HCT116 (cell line): ENCODE results near the gene TMEM11.

Experiments
- CBX3 ChIP-seq: IDR thresholded peaks from 2 replicates; pipeline ENCODE4 v1.6.1; 2012; ENCODE audit warnings: low read depth
- CEBPB ChIP-seq: IDR thresholded peaks from 2 replicates; pipeline ENCODE4 v1.6.1; 2012; ENCODE audit warnings: low read depth
- CTCF ChIP-seq, 3 experiments: fragments of 200-600 bp in 1 of 3; sonication (generic) in 1 of 3; IDR thresholded peaks in 2 of 3; conservative IDR thresholded peaks in 1 of 3; 2 replicates each; pipeline ENCODE4 v1.5.1; 2012 to 2017; ENCODE audit warnings: low read depth in 2 of 3, low read length in 2 of 3, antibody characterized with exemption in 1 of 3, borderline replicate concordance in 1 of 3, control low read depth in 1 of 3, mild to moderate bottlenecking in 1 of 3, mixed read lengths in 1 of 3, mixed run types in 1 of 3, moderate library complexity in 1 of 3; ENCODE audit not compliant: insufficient read depth in 1 of 3
- EZH2 ChIP-seq: fragments of 200-600 bp; sonication (generic); IDR thresholded peaks from 2 replicates; pipeline ENCODE4 v1.6.1; 2017; ENCODE audit warnings: antibody characterized with exemption, mixed run types
- EZH2phosphoT487 ChIP-seq: fragments of 200-600 bp; IDR thresholded peaks from 2 replicates; pipeline ENCODE4 v1.6.1; 2018; ENCODE audit warnings: antibody characterized with exemption, borderline replicate concordance
- FOSL1 ChIP-seq: IDR thresholded peaks from 2 replicates; pipeline ENCODE4 v1.6.1; 2012; ENCODE audit warnings: low read depth
- POLR2A ChIP-seq: IDR thresholded peaks from 2 replicates; pipeline ENCODE4 v1.7.0; 2011; ENCODE audit warnings: borderline replicate concordance; ENCODE audit not compliant: insufficient read depth, insufficient read length; ENCODE audit errors: extremely low read depth
- RAD21 ChIP-seq: IDR thresholded peaks from 2 replicates; pipeline ENCODE4 v1.6.1; 2012; ENCODE audit warnings: low read depth, mild to moderate bottlenecking
- REST ChIP-seq: IDR thresholded peaks from 2 replicates; pipeline ENCODE4 v1.6.1; 2012; ENCODE audit warnings: low read depth
- SRF ChIP-seq: IDR thresholded peaks from 2 replicates; pipeline ENCODE4 v1.6.1; 2012; ENCODE audit warnings: low read depth

- TF ChIP-seq EZH2phosphoT487: no peak
- no peak for TF ChIP-seq SRF
- TF ChIP-seq CTCF (IDR thresholded peaks at IDR 0.05 in 2 of 3, conservative IDR thresholded peaks at IDR 0.05 in 1 of 3; ENCODE audit: borderline replicate concordance in 1 of 3, insufficient read depth in 1 of 3, low read depth in 2 of 3, low read length in 2 of 3): no peak
- no peak for TF ChIP-seq RAD21
- no peak for TF ChIP-seq CEBPB
- TF ChIP-seq FOSL1: no peak
- TF ChIP-seq REST: no peak
- no peak for TF ChIP-seq POLR2A
- no peak for TF ChIP-seq CBX3
- no peak for TF ChIP-seq EZH2
Measured at GRCh38 chr17:21166595-21167210, 47.3 kb downstream of the TMEM11 start.
